GM21717 (cell line): ENCODE results near the gene ZNRF3.
"Not testable (repeated sequence)": the region's sequence is repeated elsewhere in the genome, so short reads cannot be mapped to it uniquely, and the experiment has no call there.

Experiments
- ATAC-seq: cut with Tn5 transposase; IDR thresholded peaks from one replicate; pipeline ENCODE4 v1.9.1; 2021; ENCODE audit warnings: mild to moderate bottlenecking, moderate library complexity; ENCODE audit not compliant: unreplicated experiment

Gene ZNRF3

GRCh38 chr22:29003552-29003951 is 120.2 kb downstream of the ZNRF3 start:
- no peak for ATAC-seq

- ATAC-seq, result no peak
Observed at GRCh38 chr22:29003975-29004646, 120.7 kb downstream of the ZNRF3 start.

GRCh38 chr22:29004647-29005371 is 121.4 kb downstream of the ZNRF3 start:
- ATAC-seq, result no peak

GRCh38 chr22:29005754-29006153 is 122.4 kb downstream of the ZNRF3 start:
- ATAC-seq, result not testable (repeated sequence)

GRCh38 chr22:29006346-29006745 is 123.0 kb downstream of the ZNRF3 start:
- ATAC-seq, result no peak

- no peak for ATAC-seq
Observed at GRCh38 chr22:29009148-29009547, 125.8 kb downstream of the ZNRF3 start.

GRCh38 chr22:29011240-29012100 is 128.1 kb downstream of the ZNRF3 start:
- no peak for ATAC-seq

GRCh38 chr22:29012101-29012433 is 128.7 kb downstream of the ZNRF3 start:
- no peak for ATAC-seq

- ATAC-seq, result no peak
Observed at GRCh38 chr22:29012952-29013351, 129.6 kb downstream of the ZNRF3 start.

- ATAC-seq, result no peak
Observed at GRCh38 chr22:29014293-29014692, 130.9 kb downstream of the ZNRF3 start.

GRCh38 chr22:29014773-29015172 is 131.4 kb downstream of the ZNRF3 start:
- ATAC-seq, result no peak

- ATAC-seq, result no peak
Observed at GRCh38 chr22:29016067-29016938, 132.9 kb downstream of the ZNRF3 start.

GRCh38 chr22:29018293-29019189 is 135.2 kb downstream of the ZNRF3 start:
- no peak for ATAC-seq

GRCh38 chr22:29022101-29022817 is 138.9 kb downstream of the ZNRF3 start:
- ATAC-seq, result no peak

GRCh38 chr22:29023172-29023796 is 139.9 kb downstream of the ZNRF3 start:
- ATAC-seq, result no peak

GRCh38 chr22:29026579-29026978 is 143.2 kb downstream of the ZNRF3 start:
- ATAC-seq, result no peak

- no peak for ATAC-seq
Observed at GRCh38 chr22:29028468-29028867, 145.1 kb downstream of the ZNRF3 start.

GRCh38 chr22:29029202-29030000 is 146.0 kb downstream of the ZNRF3 start:
- no peak for ATAC-seq
